Tibial artery (tissue), 4 donors: ENCODE measurements around the gene MRC2.

Experiments used
- DNase-seq, 2 donors: peaks; one replicate each; pipeline ENCODE4 v3.0.0-alpha.2; 2019
- H3K27ac ChIP-seq, 2 donors: fragments of 200-600 bp; sonication (generic) in 1 of 2; 1 replicate in 1 of 2; 2 replicates in 1 of 2; pipeline ENCODE4 v1.5.1; 2018 to 2019; ENCODE audit warnings: mild to moderate bottlenecking in 1 of 2
- H3K27me3 ChIP-seq, 2 donors: fragments of 200-600 bp; sonication (generic) in 1 of 2; one replicate each; pipeline versions ENCODE4 v1.5.1 to v1.6.0; 2016 to 2019
- H3K36me3 ChIP-seq, 3 donors: fragments of 200-600 bp; sonication (generic) in 2 of 3; one replicate each; pipeline ENCODE4 v1.5.1; 2016 to 2019; ENCODE audit warnings: mild to moderate bottlenecking in 2 of 3
- H3K4me1 ChIP-seq, 4 donors: fragments of 200-600 bp; sonication (generic) in 2 of 4; 1 replicate in 3 of 4; 2 replicates in 1 of 4; pipeline ENCODE4 v1.5.1; 2016 to 2019
- H3K4me3 ChIP-seq, 2 donors: fragments of 200-600 bp; sonication (generic) in 1 of 2; 1 replicate in 1 of 2; 2 replicates in 1 of 2; pipeline ENCODE4 v1.5.1; 2018 to 2019; ENCODE audit warnings: mild to moderate bottlenecking in 2 of 2
- H3K9me3 ChIP-seq, 3 donors: fragments of 200-600 bp; sonication (generic) in 1 of 3; one replicate each; pipeline ENCODE4 v1.5.1; 2016 to 2019
- intact Hi-C: fragments of 100-400 bp; cut with DNase I; formaldehyde crosslinking; loops from one replicate; pipeline ENCODE4 v1.15.0; 2023; ENCODE audit warnings: low total_unique reads
- TF ChIP-seq, protein P1 (sequence below), 2 experiments: fragments of 200-600 bp in 1 of 2; fragments of 450-650 bp in 1 of 2; IDR thresholded peaks; one replicate each; pipeline ENCODE4 v1.5.1; 2017 to 2019; ENCODE audit warnings: antibody characterized with exemption in 2 of 2, mild to moderate bottlenecking in 1 of 2, moderate library complexity in 1 of 2

The MRC2 gene

DNA sequence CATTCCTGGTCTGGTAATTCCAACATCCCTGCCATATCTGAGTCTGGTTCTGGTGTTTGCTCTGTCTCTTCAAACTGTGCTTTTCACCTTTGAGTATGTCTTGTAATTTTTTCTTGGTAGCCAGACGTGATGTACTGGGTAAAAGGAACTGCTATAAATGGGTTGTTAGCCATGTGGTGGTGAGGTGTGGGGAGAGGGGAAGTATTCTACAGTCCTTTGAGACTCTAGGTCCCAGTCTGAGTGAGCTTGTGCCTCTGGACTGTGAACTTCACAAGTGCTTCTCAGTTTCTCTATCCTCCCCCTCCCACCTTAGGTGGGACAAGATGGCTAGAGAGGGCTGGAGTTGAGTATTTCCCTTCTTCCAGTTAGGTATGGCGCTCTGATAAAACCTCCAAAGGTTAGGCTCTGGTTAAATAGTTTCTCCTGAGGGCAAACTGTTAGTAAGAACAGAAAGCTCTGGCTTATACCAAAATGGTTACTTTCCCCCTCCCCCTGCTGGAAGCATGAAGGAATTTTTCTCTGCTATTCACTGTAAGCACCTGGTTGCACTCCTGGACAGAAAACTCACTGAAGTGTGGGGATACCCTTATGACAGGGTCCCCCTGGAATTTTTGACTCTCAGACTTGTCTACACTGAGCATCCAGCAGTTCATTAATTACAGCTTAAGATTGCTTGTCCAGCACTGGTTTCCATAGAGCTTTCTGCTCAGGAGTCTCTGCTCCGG lies 92.8 kb downstream of the MRC2 start:
- Histone ChIP-seq H3K27ac (no peak overlapping the region), H3K4me3 (no peak overlapping the region), H3K9me3 (no peaks in the 10 kb centered on the region), H3K4me1 (no peaks in the 10 kb centered on the region), H3K36me3 (no peaks in the 10 kb centered on the region), H3K27me3 (peaks cover 0 to 12% of the 10 kb centered on the region in 2 donors)
- DNase-seq: no peak
- TF ChIP-seq, protein P1, sequence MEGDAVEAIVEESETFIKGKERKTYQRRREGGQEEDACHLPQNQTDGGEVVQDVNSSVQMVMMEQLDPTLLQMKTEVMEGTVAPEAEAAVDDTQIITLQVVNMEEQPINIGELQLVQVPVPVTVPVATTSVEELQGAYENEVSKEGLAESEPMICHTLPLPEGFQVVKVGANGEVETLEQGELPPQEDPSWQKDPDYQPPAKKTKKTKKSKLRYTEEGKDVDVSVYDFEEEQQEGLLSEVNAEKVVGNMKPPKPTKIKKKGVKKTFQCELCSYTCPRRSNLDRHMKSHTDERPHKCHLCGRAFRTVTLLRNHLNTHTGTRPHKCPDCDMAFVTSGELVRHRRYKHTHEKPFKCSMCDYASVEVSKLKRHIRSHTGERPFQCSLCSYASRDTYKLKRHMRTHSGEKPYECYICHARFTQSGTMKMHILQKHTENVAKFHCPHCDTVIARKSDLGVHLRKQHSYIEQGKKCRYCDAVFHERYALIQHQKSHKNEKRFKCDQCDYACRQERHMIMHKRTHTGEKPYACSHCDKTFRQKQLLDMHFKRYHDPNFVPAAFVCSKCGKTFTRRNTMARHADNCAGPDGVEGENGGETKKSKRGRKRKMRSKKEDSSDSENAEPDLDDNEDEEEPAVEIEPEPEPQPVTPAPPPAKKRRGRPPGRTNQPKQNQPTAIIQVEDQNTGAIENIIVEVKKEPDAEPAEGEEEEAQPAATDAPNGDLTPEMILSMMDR (IDR thresholded peaks at IDR 0.05): no peak
- intact Hi-C loops: no loop called here

DNA sequence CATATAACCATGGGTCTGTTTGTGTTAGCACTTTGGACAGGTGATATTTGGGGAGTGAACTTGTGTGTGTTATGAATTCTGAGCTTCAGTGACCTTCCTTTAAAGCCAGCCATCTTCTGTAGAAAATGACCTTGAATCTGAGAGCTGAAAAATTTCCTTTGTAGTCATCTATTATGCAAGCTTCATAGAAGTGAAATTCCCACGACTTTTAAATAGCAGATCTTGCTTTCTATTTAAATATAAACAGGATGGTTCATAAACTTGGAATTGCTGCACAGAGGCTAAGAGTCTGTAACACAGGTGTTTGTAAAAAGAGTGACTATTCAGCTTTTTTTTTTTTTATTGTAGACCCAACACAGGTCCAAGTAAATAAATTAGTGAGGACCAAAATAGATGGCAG lies 95.2 kb downstream of the MRC2 start:
- Histone ChIP-seq H3K4me3 (no peak overlapping the region), H3K27ac (no peak overlapping the region), H3K27me3 (peaks cover 0 to 23% of the 10 kb centered on the region in 2 donors), H3K4me1 (no peaks in the 10 kb centered on the region), H3K9me3 (no peaks in the 10 kb centered on the region), H3K36me3 (no peaks in the 10 kb centered on the region)
- intact Hi-C loops: no loop called here
- DNase-seq: no peak
- TF ChIP-seq, protein P1 (IDR thresholded peaks at IDR 0.05): no peak

DNA sequence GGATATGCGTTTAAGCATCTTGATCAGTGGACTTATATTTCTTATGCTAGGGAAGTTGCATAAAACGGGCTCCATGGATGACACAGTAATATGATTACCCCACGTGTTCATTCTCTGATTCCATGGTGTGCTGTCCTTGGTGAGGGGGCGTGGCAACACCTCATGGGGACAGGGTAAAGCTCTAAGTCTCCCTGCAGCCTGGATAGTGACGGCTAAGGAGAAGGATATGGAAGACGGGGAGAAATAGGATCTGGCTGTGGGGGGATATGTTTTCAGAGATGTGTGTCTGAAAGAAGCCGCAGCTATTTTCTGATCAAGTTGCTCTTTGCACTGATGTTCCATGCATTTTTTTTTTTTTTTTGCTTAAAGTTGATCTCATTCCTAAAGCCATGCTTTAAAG lies 96.4 kb downstream of the MRC2 start:
- no peak overlapping the region for H3K27ac ChIP-seq
- no peaks in the 10 kb centered on the region for H3K36me3 ChIP-seq
- peaks cover 0 to 27% of the 10 kb centered on the region in 2 donors for H3K27me3 ChIP-seq
- intact Hi-C loops: no loop called here
- no peaks in the 10 kb centered on the region for H3K4me1 ChIP-seq
- H3K4me3 ChIP-seq: no peak overlapping the region
- TF ChIP-seq, protein P1 (IDR thresholded peaks at IDR 0.05): no peak
- no peak for DNase-seq
- H3K9me3 ChIP-seq: no peaks in the 10 kb centered on the region

DNA sequence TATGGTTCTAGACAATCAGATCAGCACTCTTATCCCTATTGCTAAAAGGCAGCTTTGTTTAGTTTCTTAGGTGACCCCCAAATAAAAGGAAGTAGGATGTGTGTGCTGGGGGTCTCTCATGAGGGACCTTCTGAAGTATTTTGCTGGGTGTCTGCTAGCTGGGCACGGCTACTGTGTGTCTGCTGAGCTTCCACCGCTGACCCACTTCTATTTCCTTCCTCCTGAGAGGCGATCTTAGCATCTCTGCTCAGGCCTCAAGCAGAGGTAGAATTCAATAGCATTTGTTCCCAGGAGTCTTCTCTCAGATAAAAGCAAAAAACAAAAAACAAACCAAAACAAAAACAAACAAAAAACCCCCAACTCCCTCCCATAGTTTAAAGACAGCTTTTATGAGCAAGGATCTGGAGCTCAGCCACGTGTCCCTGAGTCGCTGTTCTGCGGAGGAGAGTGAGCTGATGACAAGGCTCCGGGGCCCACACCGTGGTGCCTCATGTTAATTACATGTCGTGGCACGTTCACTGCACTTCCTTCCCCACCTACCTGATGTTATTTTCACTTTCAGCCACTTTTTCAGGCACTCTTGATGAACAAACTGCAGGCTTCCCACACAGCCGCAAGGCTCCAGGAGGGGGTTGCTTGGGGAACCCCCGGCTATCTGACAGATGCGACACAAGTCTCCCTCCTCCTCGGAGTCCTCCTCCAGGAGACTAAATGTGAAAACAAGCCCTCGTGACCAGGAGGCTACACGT lies 97.1 kb downstream of the MRC2 start:
- no peak overlapping the region for H3K27ac ChIP-seq
- H3K9me3 ChIP-seq: no peaks in the 10 kb centered on the region
- no peaks in the 10 kb centered on the region for H3K4me1 ChIP-seq
- intact Hi-C loops: no loop called here
- no peak overlapping the region for H3K4me3 ChIP-seq
- no peaks in the 10 kb centered on the region for H3K36me3 ChIP-seq
- TF ChIP-seq, protein P1 (IDR thresholded peaks at IDR 0.05): no peak
- no peak for DNase-seq
- peaks cover 0 to 28% of the 10 kb centered on the region in 2 donors for H3K27me3 ChIP-seq

DNA sequence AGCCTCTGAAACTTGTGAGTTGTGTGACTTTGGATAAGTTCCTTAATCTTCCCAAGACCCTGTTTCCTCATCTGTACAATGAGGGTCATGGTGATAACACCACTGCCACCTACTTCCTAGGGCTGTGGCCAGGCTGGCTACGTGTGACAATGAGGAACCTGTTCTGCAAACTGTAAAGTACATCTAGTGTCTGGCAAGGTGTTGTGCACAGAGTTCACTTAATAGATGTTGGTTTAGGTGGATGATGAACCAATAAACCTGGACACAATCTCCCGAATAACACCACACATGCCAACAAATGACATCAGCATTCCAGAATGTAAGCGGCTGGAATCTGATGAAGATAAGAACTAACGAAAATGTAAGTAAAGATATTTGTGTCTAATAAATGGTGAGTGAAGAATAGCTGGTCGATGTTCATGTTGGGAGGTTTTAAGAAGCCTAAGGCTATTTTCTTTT lies 98.3 kb downstream of the MRC2 start:
- H3K27ac ChIP-seq: no peak overlapping the region
- H3K4me1 ChIP-seq: no peaks in the 10 kb centered on the region
- peaks cover 0 to 32% of the 10 kb centered on the region in 2 donors for H3K27me3 ChIP-seq
- TF ChIP-seq, protein P1 (IDR thresholded peaks at IDR 0.05): no peak
- no peaks in the 10 kb centered on the region for H3K36me3 ChIP-seq
- intact Hi-C loops: no loop called here
- H3K9me3 ChIP-seq: no peaks in the 10 kb centered on the region
- DNase-seq: no peak
- H3K4me3 ChIP-seq: no peak overlapping the region
